Upper lobe of left lung (tissue), 4 donors: ENCODE data around the gene EXOC3.

Experiments
- CTCF ChIP-seq, 6 experiments: fragments of 450-650 bp in 4 of 6; fragments of 200-600 bp in 2 of 6; sonication (generic) in 2 of 6; IDR thresholded peaks; one replicate each; pipeline ENCODE4 v1.5.1; 2016 to 2019; ENCODE audit warnings: antibody characterized with exemption in 6 of 6
- EP300 ChIP-seq, 4 donors: sonication (generic); formaldehyde crosslinking; IDR thresholded peaks; one replicate each; pipeline ENCODE4 v1.5.1; 2017; ENCODE audit warnings: antibody characterized with exemption in 4 of 4, control low read depth in 2 of 4
- POLR2A ChIP-seq, 4 donors: fragments of 450-650 bp; IDR thresholded peaks; one replicate each; pipeline ENCODE4 v1.5.1; 2016 to 2017; ENCODE audit warnings: antibody characterized with exemption in 4 of 4, mild to moderate bottlenecking in 2 of 4
- POLR2AphosphoS5 ChIP-seq, 2 donors: sonication (generic); formaldehyde crosslinking; IDR thresholded peaks; one replicate each; pipeline ENCODE4 v1.5.1; 2017; ENCODE audit warnings: antibody characterized with exemption in 2 of 2

DNA sequence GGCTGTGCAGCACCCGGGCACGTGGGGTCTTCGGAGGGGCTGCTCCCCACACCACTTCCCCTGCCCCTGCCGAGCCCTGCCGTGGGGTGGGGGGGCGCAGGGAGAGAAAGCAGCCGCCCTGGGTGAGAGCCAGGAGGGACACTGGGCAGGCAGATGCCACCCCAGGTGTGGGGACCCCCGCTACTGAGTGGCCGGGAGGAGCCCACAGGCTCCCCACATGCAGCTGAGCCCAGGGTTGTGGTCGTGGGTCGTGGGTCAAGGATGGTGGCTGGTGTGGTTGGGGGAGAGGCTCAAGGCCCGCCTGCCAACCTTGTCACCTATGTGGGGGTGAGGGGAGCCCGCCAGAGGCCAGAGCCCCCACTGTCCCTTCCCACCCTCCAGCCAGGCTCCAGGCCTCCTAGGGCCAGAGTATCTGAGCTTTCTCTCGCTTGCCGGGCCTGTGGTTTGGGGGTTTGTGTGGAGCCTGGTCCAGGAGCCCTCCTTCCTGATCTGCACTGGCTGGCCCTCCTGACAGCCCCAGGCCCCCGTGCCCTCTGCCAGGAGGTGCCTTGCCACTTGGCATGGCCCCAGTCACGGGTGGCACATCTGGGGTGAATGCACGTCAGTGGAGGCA, 35.5 kb downstream of the EXOC3 start:
- TF ChIP-seq POLR2A (IDR thresholded peaks at IDR 0.05) (no peak), CTCF (IDR thresholded peaks at IDR 0.05) (no peak), EP300 (IDR thresholded peaks at IDR 0.05) (no peak), POLR2AphosphoS5 (IDR thresholded peaks at IDR 0.05) (no peak)
